ACC112 (cell line): ENCODE measurements around the gene TMEM50B.

ENCODE experiments used
- H2AFZ ChIP-seq: fragments of 200-600 bp; sonication (generic); one replicate; pipeline ENCODE4 v1.6.0; 2017; ENCODE audit warnings: antibody characterized with exemption, low read length; ENCODE audit not compliant: unreplicated experiment
- H3K27ac ChIP-seq: fragments of 200-600 bp; sonication (generic); 2 replicates; pipeline ENCODE4 v1.5.1; 2014; ENCODE audit warnings: low read depth, mild to moderate bottlenecking, antibody characterized with exemption, low read length, moderate library complexity
- H3K27me3 ChIP-seq: fragments of 200-600 bp; sonication (generic); 2 replicates; pipeline ENCODE4 v1.6.1; 2014; ENCODE audit warnings: mild to moderate bottlenecking, antibody characterized with exemption, low read length, moderate library complexity, mixed read lengths; ENCODE audit not compliant: insufficient read depth
- H3K36me3 ChIP-seq: fragments of 200-600 bp; sonication (generic); 2 replicates; pipeline ENCODE4 v1.6.1; 2016; ENCODE audit warnings: mild to moderate bottlenecking, antibody characterized with exemption, low read length, moderate library complexity, mixed read lengths; ENCODE audit not compliant: insufficient read depth
- H3K4me1 ChIP-seq: fragments of 200-600 bp; sonication (generic); one replicate; pipeline ENCODE4 v1.6.1; 2016; ENCODE audit warnings: low read length, mixed read lengths; ENCODE audit not compliant: insufficient read depth, unreplicated experiment, control insufficient read depth
- H3K4me3 ChIP-seq: fragments of 200-600 bp; sonication (generic); 2 replicates; pipeline ENCODE4 v1.5.1; 2014; ENCODE audit warnings: mild to moderate bottlenecking, low read depth, low read length
- H3K79me2 ChIP-seq: fragments of 200-600 bp; sonication (generic); one replicate; pipeline ENCODE4 v1.6.0; 2016; ENCODE audit warnings: low read length; ENCODE audit not compliant: control insufficient read depth, unreplicated experiment, insufficient read depth

Gene TMEM50B

DNA sequence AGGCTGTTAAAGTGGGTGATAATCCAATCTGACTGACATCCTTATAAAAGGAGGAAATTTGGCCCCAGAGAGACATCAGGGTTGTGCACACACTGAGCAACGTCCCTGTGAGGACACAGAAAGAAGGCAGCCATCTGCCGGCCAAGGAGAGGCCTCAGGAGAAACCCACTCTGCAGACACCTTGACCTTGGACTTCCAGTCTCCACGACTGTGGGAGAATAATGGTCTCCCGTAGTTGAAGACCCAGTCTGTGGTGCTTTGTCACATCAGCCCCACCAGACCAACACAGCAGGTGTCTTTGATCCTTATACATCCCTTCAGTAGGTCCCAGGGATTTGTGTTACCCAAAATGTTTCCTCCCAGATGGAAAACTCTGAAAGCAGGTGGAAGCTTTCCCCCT lies 16.0 kb upstream of the TMEM50B start:
- Histone ChIP-seq H3K4me1 (peaks cover 5% of the 10 kb centered on the region), H3K27ac (no peak overlapping the region), H2AFZ (no peak overlapping the region), H3K27me3 (no peaks in the 10 kb centered on the region; the same call in 1 of the 2 replicates), H3K79me2 (no peaks in the 10 kb centered on the region), H3K36me3 (no peaks in the 10 kb centered on the region), H3K4me3 (no peak overlapping the region)

DNA sequence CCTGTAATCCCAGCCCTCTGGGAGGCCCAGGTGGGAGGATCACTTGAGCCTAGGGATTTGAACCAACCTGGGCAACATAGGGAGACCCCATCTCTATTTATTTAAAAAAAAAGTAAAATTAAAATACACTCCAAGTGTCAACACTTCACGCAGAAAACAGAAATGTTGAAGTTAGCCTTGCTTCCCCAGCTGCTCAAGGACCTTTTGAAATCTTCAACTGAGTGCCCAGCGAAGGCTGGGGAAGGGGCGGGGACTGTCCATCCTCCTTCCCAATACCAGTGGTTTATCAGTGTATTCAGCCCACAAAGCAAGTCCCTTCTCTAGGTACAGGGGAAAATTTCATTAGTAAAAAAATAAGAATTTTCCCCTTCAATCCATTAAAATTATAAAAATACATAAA lies 14.0 kb upstream of the TMEM50B start:
- no peak overlapping the region for H2AFZ ChIP-seq

DNA sequence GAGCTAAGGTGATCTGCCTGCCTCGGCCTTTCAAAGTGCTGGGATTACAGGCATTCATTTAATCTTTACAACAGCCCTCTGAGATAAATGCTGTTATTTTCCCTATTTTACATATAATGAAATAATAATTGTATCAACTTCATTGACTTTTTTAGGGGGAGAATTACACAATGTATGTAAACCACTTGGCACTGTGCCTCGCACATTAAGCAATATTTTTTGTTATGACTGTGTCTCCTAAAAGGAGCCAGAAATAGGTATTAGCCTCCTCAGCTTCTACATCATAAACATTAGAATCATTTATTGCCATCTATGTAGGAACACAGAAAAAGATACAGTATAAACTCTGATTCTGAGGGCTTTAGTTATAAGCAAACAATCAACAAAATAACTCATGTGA lies 12.8 kb upstream of the TMEM50B start:
- Histone ChIP-seq H3K4me1 (peaks cover 5% of the 10 kb centered on the region), H2AFZ (no peak overlapping the region), H3K27ac (no peak overlapping the region), H3K79me2 (no peaks in the 10 kb centered on the region), H3K36me3 (no peaks in the 10 kb centered on the region), H3K4me3 (no peak overlapping the region), H3K27me3 (no peaks in the 10 kb centered on the region; the same call in 1 of the 2 replicates)

More for the DNA sequence above, 14.0 kb upstream of the TMEM50B start:
- H3K4me1 ChIP-seq, result peaks cover 5% of the 10 kb centered on the region
- no peak overlapping the region for H3K27ac ChIP-seq
- no peaks in the 10 kb centered on the region for H3K79me2 ChIP-seq
- H3K27me3 ChIP-seq, result no peaks in the 10 kb centered on the region; the same call in 1 of the 2 replicates
- H3K36me3 ChIP-seq, result no peaks in the 10 kb centered on the region
- no peak overlapping the region for H3K4me3 ChIP-seq

DNA sequence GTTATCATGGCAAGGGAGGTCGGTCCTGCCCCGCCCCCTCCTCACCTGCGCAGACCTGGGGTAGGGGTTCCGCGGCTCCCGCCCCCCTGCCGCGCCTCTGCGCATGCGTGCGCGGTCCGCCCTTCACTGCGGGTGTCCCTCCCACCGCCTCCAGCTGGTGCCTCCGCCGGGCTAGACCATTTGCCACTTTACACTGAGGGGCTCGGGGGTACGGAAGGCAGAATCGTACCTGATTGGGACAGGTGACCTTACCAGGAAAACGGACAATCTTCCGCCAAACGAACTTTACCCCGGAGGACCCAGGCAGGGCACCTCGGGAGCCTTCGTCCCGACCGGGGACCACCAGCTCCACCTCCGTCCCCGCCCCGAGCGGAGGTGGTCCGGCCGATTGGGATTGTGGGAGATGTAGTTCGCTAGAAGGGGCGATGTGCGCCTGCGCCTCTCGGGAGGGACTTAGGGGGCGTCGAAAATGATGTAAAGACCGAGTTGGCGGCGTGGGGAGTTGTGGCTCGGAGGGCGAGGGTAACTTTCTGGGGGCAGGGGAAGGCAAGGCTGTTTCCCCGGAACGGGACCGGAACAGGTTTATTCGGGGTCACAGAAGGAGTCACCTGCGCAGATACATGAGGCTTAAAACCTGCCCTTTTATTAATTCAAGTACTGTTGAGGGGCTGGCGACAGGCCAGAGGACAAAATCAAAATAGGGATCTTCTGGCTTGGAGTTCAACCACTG lies 11.8 kb upstream of the TMEM50B start, which contains the start of gene DNAJC28:
TSS of gene DNAJC28 (minus strand) at position 344 of the 730 bp plus-strand sequence. CDS start 2,323 bp downstream, outside the sequence.
- H3K27me3 ChIP-seq, result no peaks in the 10 kb centered on the region; the same call in 1 of the 2 replicates
- H2AFZ ChIP-seq, result peak within 1 kb of the TSS; percentile 97
- 0 out of 2 replicates have a peak within 1 kb of the TSS, but pooled peaks have one; percentile 21 for H3K27ac ChIP-seq
- H3K36me3 ChIP-seq, result no peaks in the 10 kb centered on the region
- no peaks in the 10 kb centered on the region for H3K79me2 ChIP-seq
- peak within 1 kb of the TSS; percentile 92 for H3K4me3 ChIP-seq
- H3K4me1 ChIP-seq, result peaks cover 5% of the 10 kb centered on the region

DNA sequence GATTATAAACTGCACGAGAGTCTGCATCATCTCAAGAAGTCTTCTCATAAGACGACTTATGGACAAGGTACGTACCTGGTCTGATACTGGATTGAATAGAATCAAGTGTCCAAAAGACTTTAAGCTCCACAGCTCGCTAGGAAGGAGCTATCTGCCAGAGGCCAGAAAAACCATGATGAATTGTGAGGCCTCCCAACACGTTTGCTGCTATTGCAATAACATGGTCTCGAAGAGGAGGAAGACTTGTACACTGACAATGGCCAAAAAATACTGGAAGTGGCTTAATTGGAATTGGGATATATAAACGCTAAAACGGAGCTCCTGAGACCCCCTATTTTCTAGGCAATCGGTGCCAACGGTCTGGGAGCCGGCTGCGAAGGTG lies 11.2 kb upstream of the TMEM50B start:
- Histone ChIP-seq H3K4me3 (peak overlapping the region; percentile 92), H3K79me2 (no peaks in the 10 kb centered on the region), H3K27me3 (no peaks in the 10 kb centered on the region; the same call in 1 of the 2 replicates), H3K4me1 (peaks cover 5% of the 10 kb centered on the region), H3K27ac (no peak overlapping the region), H2AFZ (peak overlapping the region; percentile 97), H3K36me3 (no peaks in the 10 kb centered on the region)

DNA sequence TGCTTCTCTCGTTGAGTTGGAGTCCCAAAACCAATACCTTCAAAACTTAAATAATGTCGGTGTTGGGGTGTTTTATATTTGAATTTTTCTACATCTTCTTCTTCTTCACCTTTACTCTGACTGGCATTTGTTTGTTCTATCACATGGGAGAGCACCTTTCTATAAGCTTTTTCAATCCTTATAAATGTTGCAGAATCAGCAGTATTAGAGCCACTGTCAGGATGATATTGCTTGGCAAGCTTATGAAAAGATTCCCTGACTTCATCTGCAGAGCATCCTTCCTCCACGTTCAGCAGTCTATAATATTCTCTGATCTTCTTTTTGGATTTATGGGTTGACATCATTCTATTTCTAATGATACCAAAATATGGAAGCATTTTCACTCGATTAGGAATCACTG lies 9.2 kb upstream of the TMEM50B start:
- no peak overlapping the region for H3K4me3 ChIP-seq
- H3K79me2 ChIP-seq, result no peaks in the 10 kb centered on the region
- no peaks in the 10 kb centered on the region for H3K36me3 ChIP-seq
- H3K27ac ChIP-seq, result no peak overlapping the region
- H2AFZ ChIP-seq, result no peak overlapping the region
- H3K27me3 ChIP-seq, result no peaks in the 10 kb centered on the region
- H3K4me1 ChIP-seq, result peaks cover 5% of the 10 kb centered on the region

DNA sequence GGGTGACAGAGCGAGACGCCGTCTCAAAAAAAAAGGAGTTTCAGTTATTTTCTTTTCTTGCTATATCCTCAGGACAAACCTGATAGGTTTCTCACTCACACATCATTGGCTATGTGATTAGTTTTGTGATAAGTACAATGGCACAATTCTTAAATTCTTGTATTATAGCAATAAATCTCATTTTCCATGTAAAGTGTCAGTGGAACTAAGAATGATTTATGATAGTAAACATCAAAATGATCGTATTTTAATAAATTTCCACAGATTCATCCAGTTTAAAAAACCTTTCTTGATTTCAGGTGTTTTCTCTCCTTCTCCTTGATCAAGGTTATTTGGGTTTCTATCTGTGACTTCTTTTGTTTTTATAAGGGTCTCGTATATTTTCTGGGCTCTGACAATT lies 8.2 kb upstream of the TMEM50B start:
- Histone ChIP-seq H3K79me2 (no peaks in the 10 kb centered on the region), H3K27ac (no peak overlapping the region), H3K36me3 (no peaks in the 10 kb centered on the region), H2AFZ (no peak overlapping the region), H3K4me3 (no peak overlapping the region), H3K4me1 (peaks cover 5% of the 10 kb centered on the region), H3K27me3 (no peaks in the 10 kb centered on the region)

DNA sequence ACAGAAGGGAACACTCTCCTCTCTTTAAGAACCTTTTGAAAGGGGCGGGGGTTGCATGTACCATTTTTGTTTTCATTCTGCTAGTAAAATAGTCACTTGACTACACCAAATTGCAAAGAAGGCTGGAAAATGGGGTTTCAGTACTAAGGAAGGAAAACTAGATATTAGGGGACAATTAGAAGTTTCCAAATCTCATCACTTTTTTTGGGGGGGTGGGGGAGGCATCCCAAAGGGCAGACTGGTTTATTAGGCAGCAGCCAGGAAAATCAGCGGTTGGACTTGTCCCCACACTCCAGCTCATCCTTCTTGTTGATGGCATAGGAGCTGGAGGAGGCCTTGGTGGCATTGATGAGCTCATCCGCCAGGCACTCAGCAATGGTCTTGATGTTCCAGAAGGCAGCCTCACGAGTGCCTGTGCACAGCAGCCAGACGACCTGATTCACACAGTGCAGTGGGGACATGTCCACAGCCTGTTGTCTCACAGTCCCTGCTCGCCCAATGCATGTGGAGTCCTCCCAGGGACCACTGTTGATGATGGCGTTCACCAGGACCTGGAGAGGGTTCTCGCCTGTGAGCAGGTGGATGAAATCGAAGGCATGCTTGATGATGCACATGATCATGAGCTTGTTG lies 1.7 kb upstream of the TMEM50B start:
- no peak overlapping the region for H3K27ac ChIP-seq
- H2AFZ ChIP-seq, result no peak overlapping the region
- peaks cover 7% of the 10 kb centered on the region for H3K79me2 ChIP-seq
- H3K27me3 ChIP-seq, result no peaks in the 10 kb centered on the region
- peaks cover 5% of the 10 kb centered on the region for H3K4me1 ChIP-seq
- H3K36me3 ChIP-seq, result no peaks in the 10 kb centered on the region
- peak overlapping the region; percentile 84; the same call in 1 of the 2 replicates for H3K4me3 ChIP-seq

DNA sequence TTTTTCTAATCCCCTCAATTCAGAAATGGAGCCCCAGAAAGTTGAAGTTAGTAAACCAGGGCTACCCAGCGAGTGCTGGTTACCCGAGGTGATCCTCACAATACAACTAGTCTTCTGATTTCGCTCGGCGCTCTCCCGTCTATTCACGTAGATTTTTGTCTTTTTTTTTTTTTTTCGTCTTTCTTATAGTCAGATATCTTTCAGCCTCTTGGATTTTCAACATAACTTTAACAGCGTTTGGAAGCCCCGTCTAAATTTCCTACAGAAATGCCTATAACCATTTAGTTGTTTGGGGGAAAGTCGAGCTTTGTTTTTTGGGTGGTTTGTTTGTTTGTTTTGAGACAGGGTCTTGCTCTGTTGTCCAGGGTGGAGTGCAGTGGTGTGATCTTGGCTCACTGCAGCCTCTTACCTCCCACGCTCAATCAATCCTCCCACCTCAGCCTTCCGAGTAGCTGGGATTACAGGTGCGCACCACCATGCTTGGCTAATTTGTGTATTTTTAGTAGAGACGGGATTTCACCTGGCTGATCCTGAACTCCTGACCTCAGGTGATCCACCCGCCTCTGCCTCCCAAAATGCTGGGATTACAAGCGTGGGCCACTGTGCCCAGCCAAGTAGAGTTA lies 818 bp upstream of the TMEM50B start:
- peak overlapping the region; percentile 84 for H3K4me3 ChIP-seq
- H3K36me3 ChIP-seq, result no peaks in the 10 kb centered on the region
- no peaks in the 10 kb centered on the region for H3K27me3 ChIP-seq
- peaks cover 5% of the 10 kb centered on the region for H3K4me1 ChIP-seq
- H2AFZ ChIP-seq, result peak overlapping the region; percentile 88
- H3K79me2 ChIP-seq, result peaks cover 7% of the 10 kb centered on the region
- H3K27ac ChIP-seq, result peak overlapping the region; percentile 42; the same call in 1 of the 2 replicates

DNA sequence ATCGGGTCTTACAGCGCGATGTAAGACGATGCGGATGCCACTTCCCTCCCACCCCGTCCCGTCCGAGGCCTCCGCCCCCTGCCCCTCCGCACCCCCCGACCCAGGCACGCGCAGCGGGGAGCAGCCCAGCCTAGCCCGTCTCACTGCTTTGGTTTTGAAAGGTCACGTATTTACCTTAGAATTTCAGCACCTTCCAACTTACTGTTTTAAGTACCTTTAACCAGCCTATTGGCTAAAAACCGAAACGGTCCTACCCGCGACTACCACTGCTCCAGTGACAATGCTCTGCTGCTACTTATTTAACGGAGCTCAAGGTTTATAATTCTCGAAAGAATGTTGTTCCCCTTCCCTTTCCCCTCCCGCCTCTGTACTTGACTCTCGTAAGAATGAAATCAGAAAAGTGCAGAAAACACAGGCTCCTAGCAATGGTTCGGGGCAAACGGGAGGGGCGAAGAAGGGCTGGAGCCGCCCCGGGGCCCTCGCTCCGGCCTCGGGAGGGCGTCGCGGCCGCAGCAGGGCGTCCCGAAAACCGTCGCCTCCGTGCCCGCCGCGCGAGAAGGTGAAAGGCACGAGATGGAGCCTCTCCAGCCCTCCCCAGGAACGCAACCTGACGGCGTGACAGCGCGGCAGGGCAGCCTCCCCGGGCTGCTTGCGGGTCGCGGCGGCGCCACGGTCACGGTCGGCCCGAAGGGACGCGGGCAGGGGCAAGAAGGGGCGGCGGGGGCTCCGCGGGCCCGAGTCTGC lies 667 bp downstream of the TMEM50B start:
- no peaks in the 10 kb centered on the region for H3K27me3 ChIP-seq
- peaks cover 5% of the 10 kb centered on the region for H3K4me1 ChIP-seq
- peak overlapping the region; percentile 87 for H2AFZ ChIP-seq
- H3K79me2 ChIP-seq, result peaks cover 7% of the 10 kb centered on the region
- peak overlapping the region; percentile 88 for H3K4me3 ChIP-seq
- H3K36me3 ChIP-seq, result no peaks in the 10 kb centered on the region
- H3K27ac ChIP-seq, result peak overlapping the region; percentile 75
